ENCODE data around the gene VAMP4.

GRCh38 chr1:171758011-171758410, 16.1 kb upstream of the VAMP4 start:
- TF ChIP-seq CTCF (conservative IDR thresholded peaks at IDR 0.05 in 1 of 2, IDR thresholded peaks at IDR 0.05 in 1 of 2; ENCODE audit: extremely low read depth in 1 of 2, insufficient read depth in 1 of 2, low read depth in 1 of 2, low read length in 2 of 2) (no peak), EZH2 (IDR thresholded peaks at IDR 0.05; ENCODE audit: borderline replicate concordance, low read length) (no peak)
